ENCODE results near the gene HOXD12.

The HOXD12 gene

GRCh38 chr2:176134035-176134434, 34.4 kb downstream of the HOXD12 start:
- Histone ChIP-seq H2AFZ (ENCODE audit: low read depth) (no peak overlapping the region), H3K9ac (no peak overlapping the region), H3K4me1 (ENCODE audit: low read depth, poor library complexity, severe bottlenecking) (peaks cover 26% of the 10 kb centered on the region), H3K27ac (no peak overlapping the region), H3K36me3 (ENCODE audit: insufficient read depth) (no peaks in the 10 kb centered on the region), H3K4me2 (no peak overlapping the region), H3K4me3 (IDR thresholded peaks at IDR 0.05; ENCODE audit: insufficient read depth, low read depth, low read length) (no peak overlapping the region), H4K20me1 (ENCODE audit: insufficient read depth) (no peaks in the 10 kb centered on the region), H3K79me2 (ENCODE audit: insufficient read depth, low read depth) (no peaks in the 10 kb centered on the region), H3K27me3 (ENCODE audit: insufficient read depth, low read depth) (no peaks in the 10 kb centered on the region)
- TF ChIP-seq, protein P1, sequence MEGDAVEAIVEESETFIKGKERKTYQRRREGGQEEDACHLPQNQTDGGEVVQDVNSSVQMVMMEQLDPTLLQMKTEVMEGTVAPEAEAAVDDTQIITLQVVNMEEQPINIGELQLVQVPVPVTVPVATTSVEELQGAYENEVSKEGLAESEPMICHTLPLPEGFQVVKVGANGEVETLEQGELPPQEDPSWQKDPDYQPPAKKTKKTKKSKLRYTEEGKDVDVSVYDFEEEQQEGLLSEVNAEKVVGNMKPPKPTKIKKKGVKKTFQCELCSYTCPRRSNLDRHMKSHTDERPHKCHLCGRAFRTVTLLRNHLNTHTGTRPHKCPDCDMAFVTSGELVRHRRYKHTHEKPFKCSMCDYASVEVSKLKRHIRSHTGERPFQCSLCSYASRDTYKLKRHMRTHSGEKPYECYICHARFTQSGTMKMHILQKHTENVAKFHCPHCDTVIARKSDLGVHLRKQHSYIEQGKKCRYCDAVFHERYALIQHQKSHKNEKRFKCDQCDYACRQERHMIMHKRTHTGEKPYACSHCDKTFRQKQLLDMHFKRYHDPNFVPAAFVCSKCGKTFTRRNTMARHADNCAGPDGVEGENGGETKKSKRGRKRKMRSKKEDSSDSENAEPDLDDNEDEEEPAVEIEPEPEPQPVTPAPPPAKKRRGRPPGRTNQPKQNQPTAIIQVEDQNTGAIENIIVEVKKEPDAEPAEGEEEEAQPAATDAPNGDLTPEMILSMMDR (conservative IDR thresholded peaks at IDR 0.05; ENCODE audit: low read depth, low read length): no peak

GRCh38 chr2:176135035-176135440, 35.4 kb downstream of the HOXD12 start:
- H3K4me2 ChIP-seq: no peak overlapping the region
- H4K20me1 ChIP-seq (ENCODE audit: insufficient read depth): no peaks in the 10 kb centered on the region
- no peak overlapping the region for H3K9ac ChIP-seq
- H3K4me3 ChIP-seq (IDR thresholded peaks at IDR 0.05; ENCODE audit: insufficient read depth, low read depth, low read length): no peak overlapping the region
- H3K36me3 ChIP-seq (ENCODE audit: insufficient read depth): no peaks in the 10 kb centered on the region
- no peaks in the 10 kb centered on the region for H3K27me3 ChIP-seq (ENCODE audit: insufficient read depth, low read depth)
- peaks cover 27% of the 10 kb centered on the region for H3K4me1 ChIP-seq (ENCODE audit: low read depth, poor library complexity, severe bottlenecking)
- H3K79me2 ChIP-seq (ENCODE audit: insufficient read depth, low read depth): no peaks in the 10 kb centered on the region
- TF ChIP-seq, protein P1 (conservative IDR thresholded peaks at IDR 0.05; ENCODE audit: low read depth, low read length): no peak
- no peak overlapping the region for H2AFZ ChIP-seq (ENCODE audit: low read depth)
- H3K27ac ChIP-seq: no peak overlapping the region

DNA sequence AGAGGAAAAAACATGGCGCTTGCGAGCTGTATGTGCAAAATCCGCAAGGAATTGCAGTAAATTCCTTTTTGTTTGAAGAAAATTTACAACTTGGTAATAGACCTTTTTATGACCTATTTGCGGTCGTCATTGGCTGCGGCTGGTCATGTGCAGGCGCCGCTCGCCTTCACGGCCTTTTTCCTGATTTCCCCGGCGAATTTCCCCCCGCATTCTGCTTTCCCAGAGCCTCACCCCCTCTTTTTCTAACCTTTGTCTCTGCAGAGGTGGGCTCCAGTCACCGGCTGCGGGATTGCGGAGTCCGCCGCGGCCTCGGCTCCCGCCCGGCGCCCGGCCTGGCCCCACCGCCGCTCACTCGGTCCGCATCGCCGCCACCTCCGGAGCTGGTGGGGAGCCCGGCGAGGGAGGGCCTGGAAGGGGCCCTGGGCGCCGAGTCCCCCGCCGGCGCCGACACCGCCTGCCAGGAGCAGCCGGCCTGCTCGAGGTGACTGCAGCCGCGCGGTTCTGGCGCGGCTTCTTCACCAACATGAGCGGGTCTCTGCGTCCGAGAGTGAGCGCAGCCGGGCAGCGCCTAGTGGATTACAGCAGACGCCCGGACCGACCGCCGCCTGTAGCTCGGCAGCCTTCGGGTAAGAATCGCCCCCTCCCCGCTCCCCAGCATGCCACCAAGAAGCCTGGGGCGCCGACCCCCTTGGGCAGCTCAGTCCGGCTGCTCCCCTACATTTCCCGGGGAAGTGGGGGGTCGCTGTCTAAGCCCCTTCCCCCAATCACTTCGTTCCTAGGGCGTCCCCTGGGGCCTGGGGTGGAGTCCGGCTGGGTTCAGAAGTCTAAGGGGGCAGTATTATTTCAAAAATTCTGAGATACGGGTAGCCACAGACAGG, 37.0 kb downstream of the HOXD12 start:
- Histone ChIP-seq H3K4me1 (ENCODE audit: low read depth, poor library complexity, severe bottlenecking) (peaks cover 34% of the 10 kb centered on the region), H3K79me2 (ENCODE audit: insufficient read depth, low read depth) (no peaks in the 10 kb centered on the region), H3K36me3 (ENCODE audit: insufficient read depth) (no peaks in the 10 kb centered on the region), H3K4me3 (IDR thresholded peaks at IDR 0.05; ENCODE audit: insufficient read depth, low read depth, low read length) (no peak overlapping the region), H3K9ac (no peak overlapping the region), H2AFZ (ENCODE audit: low read depth) (no peak overlapping the region), H3K27ac (no peak overlapping the region), H4K20me1 (ENCODE audit: insufficient read depth) (no peaks in the 10 kb centered on the region), H3K27me3 (ENCODE audit: insufficient read depth, low read depth) (no peaks in the 10 kb centered on the region), H3K4me2 (peak overlapping the region; percentile 47; the same call in 1 of the 2 replicates)
- TF ChIP-seq, protein P1 (conservative IDR thresholded peaks at IDR 0.05; ENCODE audit: low read depth, low read length): no peak

DNA sequence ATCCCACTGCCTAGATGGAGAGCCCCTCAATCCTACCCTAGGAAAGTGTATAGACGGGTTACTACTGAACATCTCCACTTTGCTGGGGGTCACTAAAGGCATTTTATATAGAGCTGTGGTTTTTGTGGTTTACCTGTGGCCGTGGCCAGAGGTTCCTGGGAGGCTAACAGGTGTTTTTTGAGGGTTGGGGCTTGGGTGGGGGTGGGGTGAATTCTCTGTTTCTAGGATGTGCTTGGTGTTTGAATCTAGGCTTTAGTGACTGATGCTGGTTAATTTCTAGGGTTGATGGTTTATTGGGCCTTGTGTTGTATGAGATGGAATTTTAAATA, 37.6 kb downstream of the HOXD12 start:
- no peak overlapping the region for H2AFZ ChIP-seq (ENCODE audit: low read depth)
- H3K9ac ChIP-seq: no peak overlapping the region
- no peak overlapping the region for H3K27ac ChIP-seq
- H3K4me1 ChIP-seq (ENCODE audit: low read depth, poor library complexity, severe bottlenecking): peaks cover 34% of the 10 kb centered on the region
- H3K4me3 ChIP-seq (IDR thresholded peaks at IDR 0.05; ENCODE audit: insufficient read depth, low read depth, low read length): no peak overlapping the region
- H3K36me3 ChIP-seq (ENCODE audit: insufficient read depth): no peaks in the 10 kb centered on the region
- no peaks in the 10 kb centered on the region for H4K20me1 ChIP-seq (ENCODE audit: insufficient read depth)
- H3K4me2 ChIP-seq: peak overlapping the region; percentile 47; the same call in 1 of the 2 replicates
- TF ChIP-seq, protein P1 (conservative IDR thresholded peaks at IDR 0.05; ENCODE audit: low read depth, low read length): no peak
- no peaks in the 10 kb centered on the region for H3K27me3 ChIP-seq (ENCODE audit: insufficient read depth, low read depth)
- H3K79me2 ChIP-seq (ENCODE audit: insufficient read depth, low read depth): no peaks in the 10 kb centered on the region
